HuH-7.5 (cell line): Measurements from ENCODE around the gene SNF8.
A peak's percentile ranks its signal among the peaks of the same experiment; 100 is the strongest.

Experiments used
- DNase-seq: peaks from one replicate; pipeline ENCODE4 v3.0.0; 2011; ENCODE audit warnings: low spot score

The SNF8 gene

DNA sequence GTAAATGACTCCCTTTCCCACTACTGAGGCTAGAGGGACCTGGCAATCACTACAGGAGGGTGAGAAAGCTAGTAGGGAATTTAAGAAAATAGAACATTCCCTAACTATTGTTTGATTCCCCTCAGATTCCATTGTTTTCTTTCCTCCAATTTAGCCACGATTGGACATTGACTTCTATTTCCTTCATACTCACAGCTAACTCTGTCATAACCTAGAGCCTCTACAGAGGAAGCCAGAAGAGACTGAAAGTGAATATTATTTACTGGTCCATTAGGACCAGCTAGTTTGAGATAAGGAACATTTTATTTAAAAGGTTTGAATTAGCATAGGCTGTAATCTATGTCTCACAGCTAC, 14.9 kb downstream of the SNF8 start:
- no peak for DNase-seq

DNA sequence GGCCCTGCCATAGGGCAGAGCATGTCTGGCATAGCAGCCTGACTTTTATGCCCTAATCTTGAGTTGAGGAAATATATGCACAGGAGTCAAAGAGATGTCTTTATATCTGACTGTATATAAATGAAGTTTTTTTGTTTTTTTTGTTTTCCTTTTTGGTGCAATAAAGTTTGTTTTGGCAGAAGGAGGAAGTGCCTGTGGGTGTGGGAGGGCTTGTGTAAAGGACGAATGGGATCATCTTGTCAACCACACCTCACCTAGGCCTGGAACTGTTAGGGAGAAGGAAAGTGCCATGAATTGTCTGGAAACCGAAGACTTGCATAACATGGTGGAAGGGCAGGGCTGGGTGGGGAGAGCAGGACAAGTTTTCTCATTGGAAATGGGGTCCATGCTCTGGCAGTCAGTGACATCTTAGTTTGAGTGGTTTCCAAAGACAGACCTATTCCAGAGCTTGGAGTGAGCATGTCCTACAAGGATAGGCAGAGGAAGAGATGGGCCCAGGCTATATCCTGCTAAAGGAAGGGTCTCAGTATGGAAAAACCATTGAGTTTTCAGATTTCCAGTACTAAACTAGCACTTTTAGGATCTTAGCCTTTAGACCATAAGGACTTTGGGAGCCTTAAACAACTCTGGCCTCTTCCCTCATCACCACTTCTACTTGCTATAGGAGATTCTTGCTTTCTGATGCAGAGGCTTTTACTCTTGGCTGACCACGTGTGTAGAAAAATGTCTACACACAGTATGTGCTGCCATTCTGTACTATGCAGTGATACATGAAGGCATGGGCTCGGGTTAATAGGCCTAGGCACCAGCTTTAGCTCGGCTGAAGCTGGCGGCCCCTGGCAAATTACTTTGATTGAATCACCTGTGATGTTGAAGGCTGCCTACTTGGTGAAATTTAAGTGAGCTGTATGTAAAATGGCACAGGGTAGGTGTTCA, 15.5 kb downstream of the SNF8 start:
- no peak for DNase-seq

DNA sequence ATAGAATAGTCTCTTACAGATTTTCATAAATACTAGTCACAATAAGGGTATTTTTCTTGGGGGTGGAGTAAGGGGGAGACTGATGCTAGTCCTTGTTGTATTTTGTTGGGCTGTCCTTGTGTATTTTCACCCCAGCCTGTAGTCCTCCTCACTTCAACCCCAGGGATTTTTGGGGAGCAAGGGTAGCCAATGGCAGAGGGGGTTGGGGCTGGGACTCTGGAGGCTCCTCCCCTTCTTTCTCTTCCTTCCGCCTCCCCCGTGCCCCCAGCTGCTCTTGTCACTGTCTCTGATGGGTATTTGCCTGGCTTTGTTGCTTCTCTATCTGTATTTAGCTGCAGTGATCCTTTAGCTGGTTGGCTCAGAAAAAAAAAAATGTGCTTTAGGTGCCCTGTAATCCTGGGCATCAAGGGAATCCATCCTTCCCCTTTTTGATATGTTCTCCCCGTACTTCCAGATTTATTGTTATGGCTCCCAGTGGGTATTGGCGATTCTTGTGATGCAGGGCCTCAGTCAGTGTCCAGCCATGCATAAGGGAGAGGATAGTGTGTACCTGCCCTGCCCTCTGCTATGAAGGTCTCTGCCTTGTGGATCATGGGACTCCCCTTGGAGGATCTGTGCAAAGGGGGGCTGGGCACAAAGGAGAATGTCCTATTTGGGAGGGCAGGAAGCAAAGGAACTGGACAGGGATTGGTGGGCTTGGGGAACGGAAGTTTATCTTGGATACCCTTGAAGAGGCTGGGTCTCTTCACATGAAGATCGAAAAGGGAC, 16.5 kb downstream of the SNF8 start:
- DNase-seq: no peak

DNA sequence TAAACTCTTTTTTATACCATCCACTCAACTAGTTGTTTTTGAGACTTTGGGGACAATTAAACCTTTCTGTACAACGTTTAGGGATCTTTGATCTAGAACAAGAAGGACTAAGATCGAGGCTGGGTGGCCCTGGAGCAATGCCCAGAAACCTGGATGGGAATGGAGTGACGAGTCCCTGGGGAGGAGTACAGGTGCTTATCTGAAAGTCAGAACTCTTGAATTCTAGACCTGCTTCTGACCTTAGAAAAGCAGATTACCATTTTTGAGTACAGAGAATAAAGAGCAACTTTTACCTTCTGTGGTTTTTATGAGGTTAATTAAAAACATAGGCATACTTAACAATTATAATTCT, 18.7 kb downstream of the SNF8 start:
- no peak for DNase-seq

DNA sequence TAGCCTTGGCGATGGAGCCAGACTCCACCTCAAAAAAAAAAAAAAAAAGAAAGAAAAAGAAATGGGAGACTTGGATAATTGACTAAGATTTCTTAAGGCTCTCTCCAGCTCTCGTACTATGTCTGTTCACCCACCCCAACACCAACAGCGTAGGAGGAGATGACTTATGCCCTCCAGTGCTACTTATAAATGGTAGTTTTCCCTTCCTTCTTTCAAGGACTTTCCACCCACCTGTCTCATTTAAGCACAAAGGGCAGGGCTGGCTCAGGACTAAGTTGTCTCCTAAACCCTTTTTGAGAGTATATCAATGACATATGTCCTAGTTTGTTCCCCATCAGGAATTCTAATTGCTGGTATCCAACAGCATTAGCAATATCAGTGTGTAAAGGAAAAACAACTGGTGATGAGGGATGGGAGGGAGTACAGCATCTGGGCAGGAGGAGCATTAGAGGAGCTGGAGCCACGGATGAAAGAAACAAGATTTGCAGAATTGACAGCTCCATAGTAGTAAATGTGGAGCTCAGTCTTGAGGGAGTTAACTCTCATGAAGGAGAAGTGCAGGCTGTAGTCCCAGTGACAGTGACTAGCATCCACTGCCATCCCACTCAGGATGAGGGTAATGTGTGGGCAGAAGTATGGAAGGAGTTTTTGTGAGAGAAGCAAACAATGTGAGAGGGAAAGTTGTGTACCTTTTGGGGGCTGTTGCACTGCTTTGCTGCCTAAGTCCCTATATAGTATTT, 19.2 kb downstream of the SNF8 start:
- no peak for DNase-seq

DNA sequence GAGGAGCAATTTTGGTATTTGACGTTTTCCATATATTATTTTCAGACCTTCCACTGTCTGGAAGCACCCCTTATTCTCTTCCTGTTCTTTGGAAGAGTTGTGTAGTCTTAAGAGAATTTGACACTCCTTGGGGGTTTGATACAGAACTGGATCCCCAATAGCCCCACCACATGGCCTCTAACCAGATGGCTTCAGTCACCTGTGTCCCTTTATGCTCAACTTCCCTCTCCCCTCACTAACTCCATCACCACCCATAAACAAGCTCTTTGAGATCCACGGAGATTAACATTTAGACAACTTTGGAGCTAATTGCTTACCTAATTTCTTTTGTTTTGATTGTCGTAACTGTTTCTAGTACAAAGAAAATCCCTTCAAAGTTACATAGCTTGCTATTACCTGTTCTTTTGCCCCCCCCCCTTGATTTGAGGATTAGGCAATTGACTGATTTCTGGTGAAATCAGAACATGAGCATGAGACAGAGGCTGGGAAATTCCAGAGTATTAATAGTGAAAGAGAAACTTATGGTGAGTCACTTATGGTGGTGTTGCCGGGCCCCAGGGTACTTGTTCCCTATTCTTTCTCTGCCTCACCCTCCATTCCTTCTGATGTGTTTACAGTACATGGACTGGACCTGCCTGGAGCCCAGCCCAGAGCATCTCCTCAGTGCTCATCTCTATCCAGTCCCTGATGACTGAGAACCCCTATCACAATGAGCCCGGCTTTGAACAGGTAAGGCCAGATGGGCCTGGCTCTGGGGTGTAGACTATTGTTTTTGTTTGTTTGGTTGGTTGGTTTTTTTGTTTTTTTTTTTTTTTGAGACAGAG, 29.0 kb downstream of the SNF8 start:
- DNase-seq: no peak

DNA sequence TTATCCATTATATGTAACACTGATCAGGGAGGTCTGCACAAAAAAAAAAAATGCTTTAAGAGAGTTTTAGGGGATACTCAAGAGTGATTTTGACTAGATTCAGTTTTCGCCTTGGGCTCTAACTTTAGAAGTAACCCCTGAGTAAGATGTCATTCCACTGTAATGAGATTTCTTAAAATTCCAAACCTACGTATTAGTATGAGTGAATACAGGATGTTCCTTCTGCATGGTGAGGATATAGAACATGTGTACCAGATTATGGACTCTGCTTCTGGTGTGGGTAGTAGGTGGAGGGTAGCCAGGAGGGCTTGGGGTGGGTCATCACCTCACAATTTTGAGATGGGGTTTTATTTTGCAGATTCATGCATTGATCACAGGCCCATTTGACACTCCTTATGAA, 32.2 kb downstream of the SNF8 start:
- DNase-seq: no peak

DNA sequence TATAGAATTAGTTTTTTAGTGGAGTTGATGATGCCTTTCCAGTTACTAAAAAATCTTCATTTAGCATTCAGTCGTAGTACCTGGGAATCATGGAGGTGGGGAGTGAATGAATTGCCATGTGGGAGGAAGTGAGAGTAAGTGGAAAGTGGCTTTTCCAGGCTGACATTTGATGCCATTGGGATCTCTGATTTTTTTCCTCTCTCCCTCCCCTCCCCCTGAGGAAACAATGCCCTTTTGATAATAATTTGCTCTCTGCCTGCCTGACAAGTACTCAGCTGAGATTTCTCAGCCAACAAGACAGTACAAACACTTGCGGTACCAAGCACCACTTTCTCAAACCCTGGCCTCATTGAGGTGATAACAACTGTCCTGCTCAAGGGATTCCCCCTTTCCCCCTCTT, 34.3 kb downstream of the SNF8 start:
- no peak for DNase-seq

DNA sequence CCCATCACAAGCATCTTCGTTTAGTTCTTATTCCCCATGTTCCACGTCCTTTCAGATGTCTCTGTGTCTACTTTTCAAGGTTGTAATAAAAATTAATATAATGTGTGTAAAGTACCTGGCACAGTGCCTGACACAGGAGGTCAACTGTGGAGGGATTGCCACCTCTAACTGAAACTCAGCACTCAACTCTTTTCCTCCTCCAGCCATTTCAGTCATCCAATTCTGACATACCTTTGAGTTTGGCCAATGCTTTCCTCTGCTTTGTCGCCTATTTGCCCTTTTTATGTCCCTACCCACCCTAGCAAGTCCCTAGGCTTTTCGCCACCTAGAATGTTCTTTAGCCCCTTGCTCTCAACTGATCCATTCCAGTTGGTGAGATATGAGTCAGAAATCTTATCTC, 34.9 kb downstream of the SNF8 start:
- DNase-seq: no peak

DNA sequence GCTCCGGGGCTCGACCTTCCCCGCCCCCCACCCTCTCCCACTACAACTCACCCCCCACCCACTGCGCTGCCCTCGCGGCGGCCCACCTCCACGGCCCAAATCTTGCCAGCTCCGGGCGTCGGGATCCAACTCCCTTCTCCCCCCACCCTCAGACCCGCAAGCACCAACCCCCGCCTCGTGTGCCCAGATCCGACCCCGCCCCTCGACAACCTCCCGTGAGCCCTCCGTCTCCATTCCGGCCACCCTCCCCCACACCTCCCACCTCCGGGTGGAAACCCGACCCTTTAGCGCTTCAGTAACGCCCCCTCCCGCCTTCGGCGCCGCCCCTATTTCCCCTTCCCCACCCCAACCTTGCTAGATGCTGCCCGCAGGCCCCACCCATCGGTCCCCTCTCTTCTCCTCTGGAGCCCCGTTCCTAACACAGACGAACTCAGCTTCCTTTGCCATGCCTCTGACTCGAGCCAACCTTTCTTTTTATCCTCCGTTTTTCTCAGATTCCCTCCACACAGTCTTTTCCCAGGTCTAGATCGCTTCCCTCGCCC, 35.7 kb downstream of the SNF8 start:
- peak; percentile 86 for DNase-seq

DNA sequence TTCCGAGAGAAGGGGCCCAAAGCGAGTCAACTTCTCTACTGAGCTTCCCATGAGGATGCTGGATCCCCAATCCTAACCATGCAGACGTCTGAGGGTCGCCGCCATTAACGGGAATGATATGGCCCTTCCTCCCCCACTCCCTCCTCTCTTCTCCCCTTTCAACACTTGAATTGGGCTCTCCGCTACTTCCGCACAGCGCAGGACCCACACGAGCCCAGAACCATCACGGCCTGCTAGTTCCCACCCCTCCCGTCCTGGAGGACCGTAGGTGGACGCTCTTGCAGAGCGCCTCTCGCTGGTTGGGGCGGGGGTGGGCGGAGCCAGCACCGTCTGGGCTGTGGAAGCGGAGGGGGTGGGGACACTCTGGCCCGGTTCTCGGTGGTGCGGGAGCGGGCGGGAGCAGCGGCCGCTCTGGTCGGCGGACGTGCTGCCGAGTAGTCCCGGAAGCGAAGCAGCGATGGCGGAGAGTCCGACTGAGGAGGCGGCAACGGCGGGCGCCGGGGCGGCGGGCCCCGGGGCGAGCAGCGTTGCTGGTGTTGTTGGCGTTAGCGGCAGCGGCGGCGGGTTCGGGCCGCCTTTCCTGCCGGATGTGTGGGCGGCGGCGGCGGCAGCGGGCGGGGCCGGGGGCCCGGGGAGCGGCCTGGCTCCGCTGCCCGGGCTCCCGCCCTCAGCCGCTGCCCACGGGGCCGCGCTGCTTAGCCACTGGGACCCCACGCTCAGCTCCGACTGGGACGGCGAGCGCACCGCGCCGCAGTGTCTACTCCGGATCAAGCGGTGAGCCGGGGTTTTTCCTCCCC, 36.4 kb downstream of the SNF8 start, which contains the start of gene UBE2Z:
Gene UBE2Z, plus strand, starts transcription at position 361 of the 797 bp plus-strand sequence. Its CDS starts 97 bp downstream, at position 458.
- DNase-seq: peak; percentile 95

DNA sequence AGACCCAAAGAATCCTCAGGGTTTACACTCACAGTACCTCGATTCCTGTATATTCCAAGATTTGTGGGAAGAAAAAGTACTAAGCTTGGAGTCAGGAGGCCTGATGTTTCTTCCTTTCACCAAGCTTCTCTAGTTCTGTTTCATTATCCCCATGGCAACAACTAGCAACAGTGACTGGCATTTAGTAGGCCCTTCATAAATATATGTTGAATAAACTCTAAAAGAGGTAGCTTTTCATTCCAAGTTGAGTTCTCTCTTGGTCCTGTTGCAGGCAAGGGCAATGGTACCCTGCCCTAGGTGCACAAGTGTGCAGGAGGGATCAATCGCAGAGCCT, 37.0 kb downstream of the SNF8 start:
- no peak for DNase-seq

DNA sequence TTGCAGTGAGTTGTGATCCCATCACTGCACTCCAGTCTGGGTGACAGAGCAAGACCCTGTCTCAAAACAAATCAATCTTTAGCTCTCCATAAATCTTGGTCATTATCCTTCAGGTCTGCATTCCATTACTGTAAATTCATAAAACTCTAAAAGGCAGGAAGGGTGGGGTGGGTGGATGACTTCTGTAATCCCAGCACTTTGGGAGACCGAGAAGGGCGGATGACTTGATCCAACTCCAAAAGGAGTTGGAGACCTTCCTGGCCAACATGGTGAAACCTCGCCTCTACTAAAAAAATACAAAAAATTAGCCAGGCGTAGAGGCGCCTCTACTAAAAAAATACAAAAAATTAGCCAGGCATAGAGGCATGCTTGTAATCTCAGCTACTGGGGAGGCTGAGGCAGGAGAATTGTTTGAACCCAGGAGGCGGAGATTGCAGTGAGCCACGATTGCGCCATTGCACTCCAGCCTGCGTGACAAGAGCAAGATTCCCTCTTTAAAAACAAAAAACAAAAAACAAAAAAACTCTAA, 38.6 kb downstream of the SNF8 start:
- no peak for DNase-seq

DNA sequence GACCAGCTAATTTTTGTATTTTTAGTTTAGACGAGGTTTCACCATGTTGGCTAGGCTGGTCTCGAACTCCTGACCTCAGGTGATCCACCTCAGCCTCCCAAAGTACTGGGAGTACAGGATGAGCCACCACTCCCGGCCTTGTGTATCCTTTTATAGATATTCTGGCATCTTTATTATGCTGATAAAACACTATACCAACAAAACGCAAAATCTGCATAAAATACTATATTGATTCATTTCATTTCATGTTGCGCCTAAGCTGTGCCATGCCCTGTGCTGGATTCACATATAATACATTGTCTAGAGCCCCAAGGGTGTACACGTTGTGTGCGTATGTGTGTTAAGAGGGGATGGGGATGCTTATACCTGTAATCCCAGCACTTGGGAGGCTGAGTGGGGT, 40.2 kb downstream of the SNF8 start:
- DNase-seq: no peak

DNA sequence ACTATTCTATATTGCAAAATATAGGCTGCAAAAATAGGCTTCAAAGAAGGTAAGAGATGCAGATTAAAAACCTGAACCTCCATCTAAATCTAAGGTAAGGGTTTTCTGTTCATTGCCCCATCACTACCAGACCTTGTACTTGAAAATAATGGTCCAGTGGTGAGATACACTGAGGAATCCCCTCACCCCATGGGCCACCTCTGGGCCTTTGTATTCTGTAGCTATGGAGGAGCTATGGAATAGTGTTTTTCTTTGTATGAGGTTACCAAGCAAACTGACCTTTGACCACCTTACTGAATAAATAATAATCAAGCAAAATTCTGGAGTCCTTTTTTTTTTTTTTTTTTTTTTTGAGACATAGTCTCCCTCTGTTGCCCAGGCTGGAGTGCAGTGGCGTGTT, 41.2 kb downstream of the SNF8 start:
- no peak for DNase-seq

DNA sequence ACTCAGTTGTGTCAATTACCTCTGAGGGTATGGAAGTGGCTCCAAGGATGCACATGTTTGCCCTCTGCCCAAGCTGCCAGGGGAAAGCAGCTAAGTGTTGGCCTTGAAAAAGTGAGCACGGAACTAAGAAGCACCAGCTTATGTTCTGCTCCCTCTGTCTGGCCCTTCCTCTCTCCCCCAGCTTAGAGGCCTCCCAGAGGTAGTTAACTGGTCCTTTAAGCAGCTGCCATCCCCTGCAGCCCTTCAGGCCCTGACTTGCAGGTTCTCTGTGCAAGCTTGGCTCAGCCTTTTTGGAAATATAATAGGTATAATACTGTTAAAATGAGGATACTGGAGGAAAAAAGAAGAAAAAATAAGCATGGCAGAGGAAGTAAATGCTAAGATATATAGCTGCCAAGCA, 43.4 kb downstream of the SNF8 start:
- no peak for DNase-seq

DNA sequence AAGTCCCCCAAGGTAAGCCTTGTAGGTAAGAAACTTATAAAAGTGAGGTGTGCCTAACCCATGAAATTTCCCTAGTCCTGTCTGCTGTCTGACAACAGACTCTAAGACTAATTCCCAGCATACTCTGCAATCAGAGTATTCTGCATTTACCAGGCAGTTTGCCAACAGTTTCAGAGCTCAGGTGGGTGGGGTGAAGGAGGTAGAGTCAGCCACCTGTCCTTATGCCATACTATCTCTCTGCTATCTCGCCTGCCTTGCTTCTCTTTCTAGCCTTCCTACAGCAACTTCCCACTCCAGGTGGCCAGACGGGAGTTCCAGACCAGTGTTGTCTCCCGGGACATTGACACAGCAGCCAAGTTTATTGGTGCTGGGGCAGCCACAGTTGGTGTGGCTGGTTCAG, 49.8 kb downstream of the SNF8 start:
- no peak for DNase-seq

DNA sequence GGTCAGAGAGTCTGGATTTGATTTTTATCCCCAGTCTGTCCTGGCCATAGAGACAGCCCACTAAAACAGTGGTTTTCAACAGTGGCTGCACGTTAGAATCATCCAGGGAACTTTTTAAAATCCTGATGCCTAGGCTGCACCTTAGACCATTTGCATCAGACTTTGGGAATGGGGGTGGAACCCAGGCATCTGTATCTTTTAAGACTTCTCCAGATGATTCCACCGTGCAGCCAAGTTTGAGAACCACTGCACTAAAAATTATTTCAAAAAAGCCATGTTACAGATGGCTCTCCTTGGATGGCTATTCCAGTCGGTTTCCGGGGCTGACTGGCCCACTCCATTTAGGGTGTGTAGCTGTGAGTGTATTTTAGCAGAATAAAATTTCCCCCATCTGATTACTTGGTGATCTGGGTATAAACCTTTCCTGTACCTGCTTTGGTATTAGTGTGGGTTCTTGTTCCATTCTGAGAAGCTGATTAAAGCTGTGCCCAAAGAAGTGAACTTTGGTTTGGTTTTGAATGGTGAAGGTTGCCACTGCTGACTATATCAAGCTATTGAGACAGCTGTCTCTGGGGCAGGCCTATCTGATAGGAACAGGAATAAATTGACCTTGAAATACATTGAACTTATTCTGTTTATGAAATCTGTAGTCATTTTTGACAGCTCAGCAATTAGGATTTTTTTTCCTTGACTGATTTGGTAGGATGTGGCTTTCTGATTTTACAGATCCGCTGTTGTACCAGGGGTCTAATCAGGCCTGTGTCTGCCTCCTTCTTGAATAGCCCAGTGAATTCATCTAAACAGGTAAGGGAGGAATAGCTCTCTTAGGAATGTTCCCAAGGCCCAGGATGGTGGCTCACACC, 50.8 kb downstream of the SNF8 start:
- DNase-seq: no peak

DNA sequence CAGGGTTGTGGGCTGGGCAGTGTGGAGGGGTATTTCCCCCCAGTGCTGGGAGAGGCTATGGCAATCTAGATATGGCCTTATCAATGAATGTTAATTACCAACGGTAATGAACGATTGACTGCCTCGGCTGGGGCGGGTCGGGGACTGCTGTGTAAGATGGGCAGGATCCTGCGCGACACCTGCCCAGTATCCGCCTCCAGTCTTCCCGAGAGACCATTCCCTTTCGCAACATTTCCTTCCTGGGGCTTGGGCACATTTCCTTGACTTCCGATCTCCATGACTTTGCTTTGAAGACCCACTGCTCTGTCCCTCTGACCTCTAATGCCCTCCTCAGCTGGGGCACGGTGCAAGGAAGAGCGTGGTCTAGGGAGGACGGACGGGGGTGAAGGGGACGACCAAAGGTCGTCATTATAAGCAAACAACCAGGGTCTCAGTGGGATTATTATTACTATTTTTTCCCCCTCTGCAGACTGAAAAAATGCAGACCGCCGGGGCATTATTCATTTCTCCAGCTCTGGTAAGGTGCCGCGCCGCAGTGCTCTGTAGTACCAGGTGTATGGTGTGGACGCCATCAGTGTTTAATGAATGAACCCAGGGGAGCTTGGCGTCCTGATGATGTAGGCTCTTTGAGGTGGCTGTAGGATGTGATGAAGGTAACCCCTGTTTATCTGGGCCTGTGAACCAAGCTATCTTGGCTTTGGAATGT, 51.5 kb downstream of the SNF8 start:
- DNase-seq: no peak
